Gastrocnemius medialis (tissue), 4 donors: ENCODE results near the gene LINGO4.

Experiments used
- POLR2A ChIP-seq, 2 donors: fragments of 450-650 bp; IDR thresholded peaks; one replicate each; pipeline ENCODE4 v1.6.1; 2017; ENCODE audit warnings: antibody characterized with exemption in 2 of 2, mild to moderate bottlenecking in 2 of 2, moderate library complexity in 2 of 2
- TF ChIP-seq, protein P1 (sequence below), 5 experiments: fragments of 450-650 bp in 3 of 5; fragments of 200-600 bp in 2 of 5; sonication (generic) in 2 of 5; IDR thresholded peaks in 4 of 5; conservative IDR thresholded peaks in 1 of 5; 1 replicate in 4 of 5; 2 replicates in 1 of 5; pipeline ENCODE4 v1.5.1; 2016 to 2019; ENCODE audit warnings: antibody characterized with exemption in 5 of 5, mild to moderate bottlenecking in 3 of 5, moderate library complexity in 3 of 5

DNA sequence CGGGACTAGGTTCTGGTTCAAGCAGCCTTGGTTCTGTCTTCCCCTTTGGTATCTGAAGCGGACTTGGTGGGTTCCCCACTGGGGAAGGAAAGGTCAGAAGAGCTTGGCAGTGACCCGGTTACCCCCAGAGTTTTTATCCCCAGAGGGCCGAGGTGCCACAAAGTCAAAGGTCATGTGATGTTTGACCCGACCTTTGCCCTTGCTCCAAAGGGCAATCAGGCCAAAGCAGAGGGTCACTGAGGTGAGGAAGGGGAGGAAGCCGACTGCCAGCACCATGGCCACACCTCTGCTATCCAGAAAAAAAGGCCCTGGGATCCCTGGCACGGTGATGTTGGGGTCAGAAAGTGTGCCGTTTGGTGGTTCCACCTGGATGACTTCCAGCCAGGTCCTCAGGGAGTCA, 4.4 kb downstream of the LINGO4 start:
- TF ChIP-seq, protein P1, sequence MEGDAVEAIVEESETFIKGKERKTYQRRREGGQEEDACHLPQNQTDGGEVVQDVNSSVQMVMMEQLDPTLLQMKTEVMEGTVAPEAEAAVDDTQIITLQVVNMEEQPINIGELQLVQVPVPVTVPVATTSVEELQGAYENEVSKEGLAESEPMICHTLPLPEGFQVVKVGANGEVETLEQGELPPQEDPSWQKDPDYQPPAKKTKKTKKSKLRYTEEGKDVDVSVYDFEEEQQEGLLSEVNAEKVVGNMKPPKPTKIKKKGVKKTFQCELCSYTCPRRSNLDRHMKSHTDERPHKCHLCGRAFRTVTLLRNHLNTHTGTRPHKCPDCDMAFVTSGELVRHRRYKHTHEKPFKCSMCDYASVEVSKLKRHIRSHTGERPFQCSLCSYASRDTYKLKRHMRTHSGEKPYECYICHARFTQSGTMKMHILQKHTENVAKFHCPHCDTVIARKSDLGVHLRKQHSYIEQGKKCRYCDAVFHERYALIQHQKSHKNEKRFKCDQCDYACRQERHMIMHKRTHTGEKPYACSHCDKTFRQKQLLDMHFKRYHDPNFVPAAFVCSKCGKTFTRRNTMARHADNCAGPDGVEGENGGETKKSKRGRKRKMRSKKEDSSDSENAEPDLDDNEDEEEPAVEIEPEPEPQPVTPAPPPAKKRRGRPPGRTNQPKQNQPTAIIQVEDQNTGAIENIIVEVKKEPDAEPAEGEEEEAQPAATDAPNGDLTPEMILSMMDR (IDR thresholded peaks at IDR 0.05 in 4 of 5, conservative IDR thresholded peaks at IDR 0.05 in 1 of 5): no peak
- no peak for TF ChIP-seq POLR2A (IDR thresholded peaks at IDR 0.05)
